ENCODE measurements around the gene FCAMR. TPM values are rescaled to one million over a fixed set of nuclear protein-coding genes. Genes with fewer than 3 reads are reported as not detected.

Gene FCAMR
- total RNA-seq, 1 donor from 2014 or later = not detected

DNA sequence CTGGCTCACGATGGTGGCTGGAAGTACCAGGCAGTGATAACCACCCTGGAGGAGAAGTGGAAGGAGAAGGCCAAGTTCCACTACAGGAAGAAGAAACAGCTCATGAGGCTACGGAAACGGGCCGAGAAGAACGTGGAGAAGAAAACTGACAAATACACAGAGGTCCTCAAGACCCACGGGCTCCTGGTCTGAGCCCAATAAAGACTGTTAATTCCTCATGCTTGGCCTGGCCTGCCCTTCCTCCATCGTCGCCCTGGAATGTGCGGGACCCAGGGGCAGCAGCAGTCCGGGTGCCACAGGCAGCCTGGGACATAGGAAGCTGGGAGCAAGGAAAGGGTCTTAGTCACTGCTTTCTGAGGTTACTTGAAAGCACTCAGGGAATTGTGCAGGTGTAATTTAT, 62.2 kb downstream of the FCAMR start:
- DNase-seq = no peak

Other genes starting within 250 kb of the FCAMR start
- not detected for gene IL19, start 199.7 kb downstream of the FCAMR start, total RNA-seq
- 1.4 TPM for gene IL10, start 198.0 kb downstream of the FCAMR start, total RNA-seq
- not detected for gene IL20, start 104.8 kb downstream of the FCAMR start, total RNA-seq
- not detected for gene IL24, start 73.0 kb downstream of the FCAMR start, total RNA-seq
- gene FCMR, start 48.5 kb downstream of the FCAMR start, total RNA-seq = 4.4 TPM
- gene PIGR, start 24.0 kb downstream of the FCAMR start, total RNA-seq = 4.2 TPM
- gene C1orf116, start 62.3 kb upstream of the FCAMR start, total RNA-seq = 3.6 TPM
- 14.2 TPM for gene YOD1, start 80.7 kb upstream of the FCAMR start, total RNA-seq
- 9.5 TPM for gene PFKFB2, start 82.8 kb upstream of the FCAMR start, total RNA-seq
- gene C4BPB, start 118.4 kb upstream of the FCAMR start, total RNA-seq = not detected
- gene C4BPA, start 133.8 kb upstream of the FCAMR start, total RNA-seq = not detected